IPS-18a (cell line): ENCODE measurements around the gene LRCH1.

ENCODE experiments used
- H3K27ac ChIP-seq: one replicate; pipeline ENCODE4 v1.5.1; 2013; ENCODE audit warnings: low read length
- H3K27me3 ChIP-seq: one replicate; pipeline ENCODE4 v1.6.1; 2013; ENCODE audit warnings: mild to moderate bottlenecking, low read length; ENCODE audit not compliant: control insufficient read depth, insufficient read depth
- H3K36me3 ChIP-seq: one replicate; pipeline ENCODE4 v1.6.1; 2013; ENCODE audit warnings: low read depth, low read length; ENCODE audit not compliant: control insufficient read depth
- H3K4me1 ChIP-seq: one replicate; pipeline ENCODE4 v1.6.1; 2013; ENCODE audit warnings: low read depth, low read length; ENCODE audit not compliant: control insufficient read depth
- H3K4me3 ChIP-seq: one replicate; pipeline ENCODE4 v1.5.1; 2013; ENCODE audit warnings: low read length
- H3K9ac ChIP-seq: one replicate; pipeline ENCODE4 v1.6.1; 2013; ENCODE audit warnings: mild to moderate bottlenecking, low read length, moderate library complexity
- H3K9me3 ChIP-seq: one replicate; pipeline ENCODE4 v1.6.1; 2013; ENCODE audit warnings: low read depth, low read length; ENCODE audit not compliant: control insufficient read depth

LRCH1 gene

GRCh38 chr13:46612267-46612666 is 59.3 kb downstream of the LRCH1 start:
- Histone ChIP-seq H3K4me1 (no peaks in the 10 kb centered on the region), H3K9ac (no peak overlapping the region), H3K9me3 (no peaks in the 10 kb centered on the region), H3K27me3 (no peaks in the 10 kb centered on the region), H3K36me3 (no peaks in the 10 kb centered on the region), H3K27ac (no peak overlapping the region), H3K4me3 (no peak overlapping the region)

DNA sequence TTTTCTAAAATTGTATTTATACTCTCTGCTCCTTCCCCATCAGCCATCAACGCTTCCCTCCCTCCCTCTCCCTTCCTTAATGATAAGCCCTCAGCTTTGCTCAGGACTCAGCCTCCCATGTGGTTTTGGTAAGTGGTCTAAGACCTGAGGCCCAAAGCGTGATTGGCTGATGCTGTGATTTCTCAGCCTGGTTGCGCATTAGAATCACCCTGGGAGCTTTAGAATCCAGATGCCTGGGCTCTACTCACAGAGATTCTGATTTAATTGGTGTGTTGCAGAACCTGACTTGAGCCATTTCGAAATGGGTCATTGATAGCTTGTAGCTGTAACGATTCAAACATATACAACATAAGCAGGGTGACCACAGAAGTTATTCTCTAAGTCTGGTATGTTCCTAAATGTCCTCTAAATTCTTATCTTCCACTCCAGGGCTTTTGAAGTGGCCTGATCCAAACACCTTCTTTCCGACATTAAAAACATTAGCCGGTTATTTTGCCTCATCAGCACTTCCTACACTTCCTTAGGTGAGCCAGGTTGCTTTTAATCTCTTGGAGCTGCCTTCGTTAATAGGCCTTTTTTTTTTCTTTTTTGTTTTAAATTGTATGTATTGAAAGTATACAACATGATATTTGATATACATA is 60.6 kb downstream of the LRCH1 start:
- H3K27ac ChIP-seq, result no peak overlapping the region
- H3K4me1 ChIP-seq, result no peaks in the 10 kb centered on the region
- H3K27me3 ChIP-seq, result no peaks in the 10 kb centered on the region
- no peaks in the 10 kb centered on the region for H3K36me3 ChIP-seq
- no peak overlapping the region for H3K4me3 ChIP-seq
- H3K9me3 ChIP-seq, result no peaks in the 10 kb centered on the region
- no peak overlapping the region for H3K9ac ChIP-seq

DNA sequence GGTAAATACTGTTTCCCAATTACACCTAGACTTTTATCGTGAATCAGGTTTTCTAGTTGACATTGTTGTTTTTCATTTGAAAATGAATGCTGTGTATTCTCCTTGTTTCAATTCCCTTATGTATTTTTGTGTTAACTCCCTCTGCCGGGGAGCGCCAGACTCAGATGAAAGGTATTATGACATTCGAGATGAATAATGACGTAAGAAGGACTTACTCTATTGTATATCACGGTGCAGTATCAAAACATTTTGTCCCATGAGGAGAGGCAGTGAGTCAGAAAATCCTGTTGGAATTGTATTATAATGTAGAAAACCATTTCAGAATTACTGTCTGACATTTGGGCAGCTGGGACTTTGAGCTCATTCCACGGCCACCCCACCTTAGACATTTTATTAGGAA is 61.6 kb downstream of the LRCH1 start:
- Histone ChIP-seq H3K27ac (no peak overlapping the region), H3K4me1 (no peaks in the 10 kb centered on the region), H3K9ac (no peak overlapping the region), H3K27me3 (no peaks in the 10 kb centered on the region), H3K4me3 (no peak overlapping the region), H3K36me3 (no peaks in the 10 kb centered on the region), H3K9me3 (no peaks in the 10 kb centered on the region)

GRCh38 chr13:46615888-46616531 is 63.0 kb downstream of the LRCH1 start:
- Histone ChIP-seq H3K9ac (no peak overlapping the region), H3K36me3 (no peaks in the 10 kb centered on the region), H3K4me1 (peaks cover 12% of the 10 kb centered on the region), H3K4me3 (no peak overlapping the region), H3K9me3 (no peaks in the 10 kb centered on the region), H3K27me3 (no peaks in the 10 kb centered on the region), H3K27ac (no peak overlapping the region)

DNA sequence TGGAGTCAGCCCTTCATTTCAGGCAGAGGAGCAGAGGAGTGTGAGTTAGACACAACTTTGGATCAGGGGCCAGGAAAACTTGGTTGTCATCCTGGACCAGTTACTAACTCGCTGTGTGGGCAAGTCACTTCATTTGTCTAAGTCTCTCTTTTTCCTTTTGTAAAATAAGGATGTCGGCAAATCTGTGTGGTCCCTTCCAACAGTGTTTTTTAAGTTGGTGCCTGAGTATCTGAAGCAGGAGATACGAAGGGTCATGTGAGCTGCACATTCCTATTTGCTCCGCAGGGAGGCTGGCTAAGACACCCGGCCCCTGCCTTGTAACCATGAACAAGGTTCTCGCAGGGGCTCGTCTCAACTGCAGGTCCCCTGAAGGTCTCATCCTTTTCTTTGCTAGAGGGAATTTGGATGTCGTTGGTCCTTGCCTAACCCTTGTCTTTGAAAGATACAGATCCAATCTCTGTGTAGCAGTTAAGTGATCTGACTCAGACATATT is 64.3 kb downstream of the LRCH1 start:
- peaks cover 22% of the 10 kb centered on the region for H3K4me1 ChIP-seq
- H3K4me3 ChIP-seq, result no peak overlapping the region
- H3K9me3 ChIP-seq, result no peaks in the 10 kb centered on the region
- no peak overlapping the region for H3K27ac ChIP-seq
- no peaks in the 10 kb centered on the region for H3K27me3 ChIP-seq
- H3K36me3 ChIP-seq, result no peaks in the 10 kb centered on the region
- no peak overlapping the region for H3K9ac ChIP-seq

GRCh38 chr13:46617885-46618284 is 64.9 kb downstream of the LRCH1 start:
- Histone ChIP-seq H3K4me3 (no peak overlapping the region), H3K27me3 (no peaks in the 10 kb centered on the region), H3K27ac (no peak overlapping the region), H3K4me1 (peaks cover 27% of the 10 kb centered on the region), H3K9ac (no peak overlapping the region), H3K36me3 (no peaks in the 10 kb centered on the region), H3K9me3 (no peaks in the 10 kb centered on the region)

GRCh38 chr13:46618694-46619254 is 65.8 kb downstream of the LRCH1 start:
- Histone ChIP-seq H3K4me1 (peaks cover 29% of the 10 kb centered on the region), H3K27ac (no peak overlapping the region), H3K36me3 (no peaks in the 10 kb centered on the region)

GRCh38 chr13:46620029-46620428 is 67.1 kb downstream of the LRCH1 start:
- no peak overlapping the region for H3K27ac ChIP-seq
- no peaks in the 10 kb centered on the region for H3K36me3 ChIP-seq
- no peaks in the 10 kb centered on the region for H3K9me3 ChIP-seq
- H3K27me3 ChIP-seq, result no peaks in the 10 kb centered on the region
- peaks cover 38% of the 10 kb centered on the region for H3K4me1 ChIP-seq
- no peak overlapping the region for H3K9ac ChIP-seq
- H3K4me3 ChIP-seq, result no peak overlapping the region

More at GRCh38 chr13:46618694-46619254, 65.8 kb downstream of the LRCH1 start:
- Histone ChIP-seq H3K9ac (no peak overlapping the region), H3K27me3 (no peaks in the 10 kb centered on the region), H3K9me3 (no peaks in the 10 kb centered on the region), H3K4me3 (no peak overlapping the region)

- Histone ChIP-seq H3K4me3 (no peak overlapping the region), H3K4me1 (peaks cover 40% of the 10 kb centered on the region), H3K9me3 (no peaks in the 10 kb centered on the region), H3K9ac (no peak overlapping the region), H3K36me3 (no peaks in the 10 kb centered on the region), H3K27me3 (no peaks in the 10 kb centered on the region), H3K27ac (no peak overlapping the region)
Observed at GRCh38 chr13:46620471-46620870, 67.5 kb downstream of the LRCH1 start.

DNA sequence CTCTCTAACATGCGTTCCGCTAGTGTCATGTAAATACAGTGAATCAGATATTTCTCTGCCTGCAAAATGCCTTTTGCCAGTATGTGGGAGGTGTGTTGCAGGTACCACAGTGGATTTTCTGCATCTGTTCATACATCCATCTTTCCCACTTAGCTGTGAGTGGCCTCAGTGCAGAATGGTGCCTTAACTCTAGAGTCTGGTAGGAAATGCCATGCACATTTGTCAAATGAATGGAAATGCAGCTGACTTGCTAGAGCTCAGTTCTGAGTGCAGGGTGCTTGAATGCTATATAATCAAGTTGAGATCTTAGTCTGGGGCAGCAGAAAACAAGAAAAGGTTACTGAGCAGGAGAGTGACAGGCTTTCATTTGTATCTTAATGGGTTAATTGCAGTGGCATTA is 68.2 kb downstream of the LRCH1 start:
- Histone ChIP-seq H3K9me3 (no peaks in the 10 kb centered on the region), H3K36me3 (no peaks in the 10 kb centered on the region), H3K27me3 (no peaks in the 10 kb centered on the region), H3K4me3 (no peak overlapping the region), H3K27ac (no peak overlapping the region), H3K9ac (no peak overlapping the region), H3K4me1 (peaks cover 40% of the 10 kb centered on the region)

- Histone ChIP-seq H3K9ac (no peak overlapping the region), H3K27me3 (no peaks in the 10 kb centered on the region), H3K4me3 (no peak overlapping the region), H3K27ac (no peak overlapping the region), H3K4me1 (peaks cover 40% of the 10 kb centered on the region), H3K9me3 (no peaks in the 10 kb centered on the region), H3K36me3 (no peaks in the 10 kb centered on the region)
Observed at GRCh38 chr13:46621792-46622629, 69.0 kb downstream of the LRCH1 start.
